ENCODE measurements around the gene DUOX1.

The DUOX1 gene

GRCh38 chr15:45105586-45105985 lies 24.2 kb upstream of the DUOX1 start:
- H2AK5ac ChIP-seq (ENCODE audit: low read length): no peak overlapping the region
- H3K36me3 ChIP-seq (ENCODE audit: control insufficient read depth in 1 of 2, insufficient read depth in 2 of 2, low read length in 2 of 2): no peaks in the 10 kb centered on the region

GRCh38 chr15:45106002-45106790 lies 23.6 kb upstream of the DUOX1 start:
- Histone ChIP-seq H3K4ac (ENCODE audit: low read depth, low read length) (no peak overlapping the region), H3K36me3 (ENCODE audit: control insufficient read depth in 1 of 2, insufficient read depth in 2 of 2, low read length in 2 of 2) (no peaks in the 10 kb centered on the region), H4K12ac (ENCODE audit: low read depth, low read length) (no peak overlapping the region), H2AFZ (ENCODE audit: insufficient read depth, low read length, poor library complexity) (no peak overlapping the region), H4K91ac (ENCODE audit: low read depth, low read length) (no peak overlapping the region), H3K27ac (ENCODE audit: low read depth, low read length) (no peak overlapping the region), H3K9me3 (ENCODE audit: insufficient read depth, low read depth, low read length) (peaks cover 3% of the 10 kb centered on the region), H2BK120ac (ENCODE audit: insufficient read depth, low read length, poor library complexity) (no peak overlapping the region), H2BK5ac (ENCODE audit: low read depth, low read length, poor library complexity) (no peak overlapping the region), H3K4me1 (ENCODE audit: control insufficient read depth in 1 of 2, insufficient read depth in 2 of 2, low read length in 2 of 2) (no peaks in the 10 kb centered on the region), H3K9ac (ENCODE audit: low read length) (no peak overlapping the region), H3K23ac (ENCODE audit: low read length) (no peak overlapping the region), H3K79me2 (ENCODE audit: control insufficient read depth, insufficient read depth, low read length, poor library complexity) (no peaks in the 10 kb centered on the region), H3K14ac (ENCODE audit: low read length) (no peak overlapping the region), H3K27me3 (ENCODE audit: insufficient read depth, low read length) (peaks cover 14% of the 10 kb centered on the region), H2AK5ac (ENCODE audit: low read length) (no peak overlapping the region), H3K18ac (ENCODE audit: low read length) (no peak overlapping the region), H3K4me3 (ENCODE audit: low read depth, low read length) (no peak overlapping the region), H2BK12ac (ENCODE audit: low read length) (no peak overlapping the region), H4K8ac (ENCODE audit: low read depth, low read length) (no peak overlapping the region), H3K4me2 (ENCODE audit: low read length) (no peak overlapping the region), H3K79me1 (ENCODE audit: low read length) (no peaks in the 10 kb centered on the region)
- no peak for DNase-seq
- WGBS (ENCODE audit: extremely low coverage, insufficient coverage, insufficient read length): no CpG with 5 or more reads among the region's 15 CpGs

More at GRCh38 chr15:45105586-45105985, 24.2 kb upstream of the DUOX1 start:
- no peaks in the 10 kb centered on the region for H3K79me1 ChIP-seq (ENCODE audit: low read length)
- peaks cover 3% of the 10 kb centered on the region for H3K9me3 ChIP-seq (ENCODE audit: insufficient read depth, low read depth, low read length)
- no CpG with 5 or more reads among the region's 11 CpGs for WGBS (ENCODE audit: extremely low coverage, insufficient coverage, insufficient read length)
- no peak overlapping the region for H4K12ac ChIP-seq (ENCODE audit: low read depth, low read length)
- no peak overlapping the region for H2AFZ ChIP-seq (ENCODE audit: insufficient read depth, low read length, poor library complexity)
- no peak for DNase-seq
- no peak overlapping the region for H2BK12ac ChIP-seq (ENCODE audit: low read length)
- H3K23ac ChIP-seq (ENCODE audit: low read length): no peak overlapping the region
- H3K4ac ChIP-seq (ENCODE audit: low read depth, low read length): no peak overlapping the region
- no peak overlapping the region for H2BK5ac ChIP-seq (ENCODE audit: low read depth, low read length, poor library complexity)
- no peak overlapping the region for H4K8ac ChIP-seq (ENCODE audit: low read depth, low read length)
- no peak overlapping the region for H4K91ac ChIP-seq (ENCODE audit: low read depth, low read length)
- no peaks in the 10 kb centered on the region for H3K4me1 ChIP-seq (ENCODE audit: control insufficient read depth in 1 of 2, insufficient read depth in 2 of 2, low read length in 2 of 2)
- no peak overlapping the region for H3K4me3 ChIP-seq (ENCODE audit: low read depth, low read length)
- no peak overlapping the region for H3K9ac ChIP-seq (ENCODE audit: low read length)
- no peaks in the 10 kb centered on the region for H3K79me2 ChIP-seq (ENCODE audit: control insufficient read depth, insufficient read depth, low read length, poor library complexity)
- peaks cover 14% of the 10 kb centered on the region for H3K27me3 ChIP-seq (ENCODE audit: insufficient read depth, low read length)
- no peak overlapping the region for H2BK120ac ChIP-seq (ENCODE audit: insufficient read depth, low read length, poor library complexity)
- H3K18ac ChIP-seq (ENCODE audit: low read length): no peak overlapping the region
- no peak overlapping the region for H3K4me2 ChIP-seq (ENCODE audit: low read length)
- no peak overlapping the region for H3K27ac ChIP-seq (ENCODE audit: low read depth, low read length)
- no peak overlapping the region for H3K14ac ChIP-seq (ENCODE audit: low read length)

GRCh38 chr15:45107941-45108630 lies 21.7 kb upstream of the DUOX1 start:
- no peak overlapping the region for H3K9ac ChIP-seq (ENCODE audit: low read length)
- no peak overlapping the region for H2BK120ac ChIP-seq (ENCODE audit: insufficient read depth, low read length, poor library complexity)
- no peak for DNase-seq
- peaks cover 33% of the 10 kb centered on the region for H3K27me3 ChIP-seq (ENCODE audit: insufficient read depth, low read length)
- no peaks in the 10 kb centered on the region for H3K79me1 ChIP-seq (ENCODE audit: low read length)
- H3K18ac ChIP-seq (ENCODE audit: low read length): no peak overlapping the region
- H4K12ac ChIP-seq (ENCODE audit: low read depth, low read length): no peak overlapping the region
- H4K8ac ChIP-seq (ENCODE audit: low read depth, low read length): no peak overlapping the region
- H3K23ac ChIP-seq (ENCODE audit: low read length): no peak overlapping the region
- H2AK5ac ChIP-seq (ENCODE audit: low read length): no peak overlapping the region
- no peak overlapping the region for H3K4me2 ChIP-seq (ENCODE audit: low read length)
- no CpG with 5 or more reads among the region's 10 CpGs for WGBS (ENCODE audit: extremely low coverage, insufficient coverage, insufficient read length)
- H3K27ac ChIP-seq (ENCODE audit: low read depth, low read length): no peak overlapping the region
- H3K79me2 ChIP-seq (ENCODE audit: control insufficient read depth, insufficient read depth, low read length, poor library complexity): no peaks in the 10 kb centered on the region
- no peak overlapping the region for H2AFZ ChIP-seq (ENCODE audit: insufficient read depth, low read length, poor library complexity)
- H3K4ac ChIP-seq (ENCODE audit: low read depth, low read length): no peak overlapping the region
- H2BK12ac ChIP-seq (ENCODE audit: low read length): no peak overlapping the region
- no peak overlapping the region for H2BK5ac ChIP-seq (ENCODE audit: low read depth, low read length, poor library complexity)
- H3K36me3 ChIP-seq (ENCODE audit: control insufficient read depth in 1 of 2, insufficient read depth in 2 of 2, low read length in 2 of 2): no peaks in the 10 kb centered on the region
- no peak overlapping the region for H4K91ac ChIP-seq (ENCODE audit: low read depth, low read length)
- H3K14ac ChIP-seq (ENCODE audit: low read length): no peak overlapping the region
- H3K4me3 ChIP-seq (ENCODE audit: low read depth, low read length): no peak overlapping the region
- H3K4me1 ChIP-seq (ENCODE audit: control insufficient read depth in 1 of 2, insufficient read depth in 2 of 2, low read length in 2 of 2): no peaks in the 10 kb centered on the region
- H3K9me3 ChIP-seq (ENCODE audit: insufficient read depth, low read depth, low read length): peaks cover 2% of the 10 kb centered on the region

- Histone ChIP-seq H3K79me1 (ENCODE audit: low read length) (no peaks in the 10 kb centered on the region), H3K36me3 (ENCODE audit: control insufficient read depth in 1 of 2, insufficient read depth in 2 of 2, low read length in 2 of 2) (no peaks in the 10 kb centered on the region), H3K14ac (ENCODE audit: low read length) (no peak overlapping the region), H4K8ac (ENCODE audit: low read depth, low read length) (no peak overlapping the region), H2AFZ (ENCODE audit: insufficient read depth, low read length, poor library complexity) (no peak overlapping the region), H3K27me3 (ENCODE audit: insufficient read depth, low read length) (peaks cover 56% of the 10 kb centered on the region), H3K79me2 (ENCODE audit: control insufficient read depth, insufficient read depth, low read length, poor library complexity) (no peaks in the 10 kb centered on the region), H3K4ac (ENCODE audit: low read depth, low read length) (no peak overlapping the region), H3K18ac (ENCODE audit: low read length) (no peak overlapping the region), H3K4me1 (ENCODE audit: control insufficient read depth in 1 of 2, insufficient read depth in 2 of 2, low read length in 2 of 2) (no peaks in the 10 kb centered on the region), H2BK12ac (ENCODE audit: low read length) (no peak overlapping the region), H4K91ac (ENCODE audit: low read depth, low read length) (no peak overlapping the region), H3K4me3 (ENCODE audit: low read depth, low read length) (no peak overlapping the region), H2AK5ac (ENCODE audit: low read length) (no peak overlapping the region), H2BK5ac (ENCODE audit: low read depth, low read length, poor library complexity) (no peak overlapping the region), H2BK120ac (ENCODE audit: insufficient read depth, low read length, poor library complexity) (no peak overlapping the region), H3K9ac (ENCODE audit: low read length) (no peak overlapping the region), H3K9me3 (ENCODE audit: insufficient read depth, low read depth, low read length) (peaks cover 2% of the 10 kb centered on the region), H3K4me2 (ENCODE audit: low read length) (no peak overlapping the region), H3K27ac (ENCODE audit: low read depth, low read length) (no peak overlapping the region), H3K23ac (ENCODE audit: low read length) (no peak overlapping the region), H4K12ac (ENCODE audit: low read depth, low read length) (no peak overlapping the region)
- DNase-seq: no peak
- no CpG with 5 or more reads among the region's 11 CpGs for WGBS (ENCODE audit: extremely low coverage, insufficient coverage, insufficient read length)
Measured at GRCh38 chr15:45110256-45110820, 19.5 kb upstream of the DUOX1 start.

All from trophoblast cell (in vitro differentiated cells and primary cell).